ENCODE measurements around the gene SLC7A8. TPM values are rescaled to one million over a fixed set of nuclear protein-coding genes. Genes with fewer than 3 reads are reported as not detected.

SLC7A8 gene
- total and polyA plus RNA-seq, 12 donors = 6.8 to 50.9 (median 26.7) TPM

DNA sequence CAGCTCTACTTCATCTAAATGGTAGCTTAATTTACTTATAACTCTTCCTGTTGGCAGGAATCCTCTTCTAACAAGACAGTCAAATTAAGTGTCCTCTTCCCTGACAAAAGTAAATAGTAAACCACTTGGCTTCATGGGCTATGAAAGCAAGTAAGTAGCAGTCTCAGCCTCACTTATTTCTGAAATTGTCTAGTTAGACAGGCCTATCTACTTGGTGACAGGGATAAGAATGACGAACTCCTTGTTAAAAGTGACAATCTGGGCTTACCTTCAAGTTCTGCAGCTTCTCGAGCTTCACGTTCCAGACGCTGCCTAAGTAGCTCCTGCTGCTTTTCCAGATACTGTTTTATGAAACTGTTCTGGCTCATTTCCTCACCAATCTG, 93.2 kb downstream of the SLC7A8 start:
- intact Hi-C loops (cut with DNase I) = no loop called here
- Histone ChIP-seq H3K36me3 (replicated peaks in 1 of 2) (peaks cover 0 to 79% of the 10 kb centered on the region in 2 donors), H3K27me3 (no peaks in the 10 kb centered on the region), H3K27ac (no peak overlapping the region), H3K4me3 (no peak overlapping the region), H3K4me1 (replicated peaks in 1 of 2) (peaks cover 11 to 24% of the 10 kb centered on the region in 2 donors), H3K9me3 (replicated peaks in 1 of 3) (no peaks in the 10 kb centered on the region)
- DNase-seq = no peak
- TF ChIP-seq, protein P1, sequence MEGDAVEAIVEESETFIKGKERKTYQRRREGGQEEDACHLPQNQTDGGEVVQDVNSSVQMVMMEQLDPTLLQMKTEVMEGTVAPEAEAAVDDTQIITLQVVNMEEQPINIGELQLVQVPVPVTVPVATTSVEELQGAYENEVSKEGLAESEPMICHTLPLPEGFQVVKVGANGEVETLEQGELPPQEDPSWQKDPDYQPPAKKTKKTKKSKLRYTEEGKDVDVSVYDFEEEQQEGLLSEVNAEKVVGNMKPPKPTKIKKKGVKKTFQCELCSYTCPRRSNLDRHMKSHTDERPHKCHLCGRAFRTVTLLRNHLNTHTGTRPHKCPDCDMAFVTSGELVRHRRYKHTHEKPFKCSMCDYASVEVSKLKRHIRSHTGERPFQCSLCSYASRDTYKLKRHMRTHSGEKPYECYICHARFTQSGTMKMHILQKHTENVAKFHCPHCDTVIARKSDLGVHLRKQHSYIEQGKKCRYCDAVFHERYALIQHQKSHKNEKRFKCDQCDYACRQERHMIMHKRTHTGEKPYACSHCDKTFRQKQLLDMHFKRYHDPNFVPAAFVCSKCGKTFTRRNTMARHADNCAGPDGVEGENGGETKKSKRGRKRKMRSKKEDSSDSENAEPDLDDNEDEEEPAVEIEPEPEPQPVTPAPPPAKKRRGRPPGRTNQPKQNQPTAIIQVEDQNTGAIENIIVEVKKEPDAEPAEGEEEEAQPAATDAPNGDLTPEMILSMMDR (IDR thresholded peaks at IDR 0.05) = no peak
- TF ChIP-seq POLR2A (IDR thresholded peaks at IDR 0.05) = no peak
- whole genome bisulfite sequencing, 4 donors = 45 to 79% (median 71%) methylated on average over 4 of the region's 4 CpGs

DNA sequence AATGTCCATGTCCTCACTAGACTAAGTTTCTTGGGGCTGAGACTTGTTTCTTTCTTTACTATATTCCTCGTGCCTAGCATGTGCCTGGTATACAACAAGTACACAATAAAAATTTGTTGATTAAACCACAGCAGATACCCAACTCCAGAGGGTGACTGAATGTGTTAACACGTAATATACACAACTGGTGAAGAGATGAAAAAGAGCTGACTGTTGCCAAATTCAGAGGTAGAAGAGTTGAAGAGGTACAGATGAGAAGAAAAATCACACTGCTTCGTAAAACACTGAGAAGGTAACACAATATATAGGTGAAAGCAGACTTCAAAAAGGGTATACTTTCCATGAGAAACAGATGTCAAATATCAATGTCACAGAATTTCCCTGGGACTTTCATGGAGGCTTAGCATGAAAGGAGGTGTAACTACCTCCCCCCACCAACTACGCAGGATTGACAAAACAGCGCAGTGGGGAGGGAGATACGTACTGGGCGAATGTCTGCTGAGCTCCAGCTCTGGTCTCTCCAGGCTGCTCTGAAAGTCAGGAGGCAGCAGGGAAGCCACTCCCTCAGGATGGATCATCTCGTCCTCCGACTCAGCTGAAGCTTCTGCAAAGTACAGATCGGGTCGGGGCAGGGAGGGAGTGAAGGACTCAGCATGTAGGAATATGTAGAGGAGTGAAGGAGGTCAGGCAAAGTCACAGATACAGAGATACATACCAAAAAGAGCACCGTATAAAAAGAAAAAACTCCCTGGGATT, 93.8 kb downstream of the SLC7A8 start:
- 77 to 84% (median 78%) methylated on average over 12 of the region's 12 CpGs for WGBS, 4 donors
- intact Hi-C loops (cut with DNase I) = no loop called here
- TF ChIP-seq, protein P1 (IDR thresholded peaks at IDR 0.05) = no peak
- no peak for TF ChIP-seq POLR2A (IDR thresholded peaks at IDR 0.05)
- Histone ChIP-seq H3K27ac (no peak overlapping the region), H3K4me3 (no peak overlapping the region), H3K27me3 (no peaks in the 10 kb centered on the region), H3K9me3 (replicated peaks in 1 of 3) (no peaks in the 10 kb centered on the region), H3K4me1 (replicated peaks in 1 of 2) (peaks cover 11 to 24% of the 10 kb centered on the region in 2 donors), H3K36me3 (replicated peaks in 1 of 2) (peaks cover 0 to 85% of the 10 kb centered on the region in 2 donors)
- DNase-seq = no peak

- WGBS, 4 donors = 83 to 100% (median 94%) methylated on average over 1 of the region's 1 CpG
- Histone ChIP-seq H3K9me3 (replicated peaks in 1 of 3) (no peaks in the 10 kb centered on the region), H3K36me3 (replicated peaks in 1 of 2) (peaks cover 0 to 98% of the 10 kb centered on the region in 2 donors), H3K27me3 (no peaks in the 10 kb centered on the region), H3K4me1 (replicated peaks in 1 of 2) (no peaks in the 10 kb centered on the region), H3K27ac (no peak overlapping the region), H3K4me3 (no peak overlapping the region)
- intact Hi-C loops (cut with DNase I) = no loop called here
- DNase-seq = no peak
- TF ChIP-seq POLR2A (IDR thresholded peaks at IDR 0.05) = no peak
- TF ChIP-seq, protein P1 (IDR thresholded peaks at IDR 0.05) = no peak
Measured at GRCh38 chr14:23086565-23086964, 96.9 kb downstream of the SLC7A8 start.

DNA sequence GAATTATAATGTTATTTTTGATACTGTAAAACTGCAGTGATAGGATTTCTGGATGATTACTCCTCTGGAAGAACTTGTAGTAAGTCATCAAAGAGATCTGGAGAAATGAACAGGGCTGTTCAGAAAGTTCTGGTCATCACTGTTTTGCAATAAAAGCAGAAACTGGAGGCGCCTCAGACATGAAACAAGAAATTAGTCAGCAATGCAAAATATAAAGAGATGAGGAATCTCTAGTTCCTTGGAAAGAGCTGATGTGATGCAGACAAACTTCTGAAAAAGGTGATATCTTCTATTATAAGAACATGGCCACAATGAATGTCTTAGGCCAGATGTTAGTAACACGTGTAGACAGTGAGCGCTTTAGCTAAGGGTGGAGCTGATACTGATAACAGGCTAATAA, 98.0 kb downstream of the SLC7A8 start:
- Histone ChIP-seq H3K4me1 (replicated peaks in 1 of 2) (no peaks in the 10 kb centered on the region), H3K36me3 (replicated peaks in 1 of 2) (peaks cover 0 to 98% of the 10 kb centered on the region in 2 donors), H3K9me3 (replicated peaks in 1 of 3) (no peaks in the 10 kb centered on the region), H3K27me3 (no peaks in the 10 kb centered on the region), H3K27ac (no peak overlapping the region), H3K4me3 (no peak overlapping the region)
- 75 to 80% (median 79%) methylated on average over 3 of the region's 3 CpGs for WGBS, 4 donors
- intact Hi-C loops (cut with DNase I) = no loop called here
- DNase-seq = no peak
- no peak for TF ChIP-seq POLR2A (IDR thresholded peaks at IDR 0.05)
- TF ChIP-seq, protein P1 (IDR thresholded peaks at IDR 0.05) = no peak

All from adrenal gland (tissue), 12 donors.